ENCODE data around the gene TESK2. TPM values are rescaled to one million over a fixed set of nuclear protein-coding genes. Genes with fewer than 3 reads are reported as not detected.

Gene TESK2
- total RNA-seq, 1 experiment from 2014 or later: 5.0 TPM

- TF ChIP-seq CBX3 (IDR thresholded peaks at IDR 0.05; ENCODE audit: low read depth) (no peak), SIN3A (IDR thresholded peaks at IDR 0.05; ENCODE audit: low read depth) (no peak), EZH2phosphoT487 (IDR thresholded peaks at IDR 0.05; ENCODE audit: borderline replicate concordance) (no peak), ELF1 (IDR thresholded peaks at IDR 0.05; ENCODE audit: borderline replicate concordance, low read depth) (no peak), SP1 (IDR thresholded peaks at IDR 0.05; ENCODE audit: low read depth) (no peak), YY1 (IDR thresholded peaks at IDR 0.05; ENCODE audit: extremely low read depth, insufficient replicate concordance, low read depth, low read length) (no peak), CEBPB (IDR thresholded peaks at IDR 0.05; ENCODE audit: low read depth) (no peak), JUND (IDR thresholded peaks at IDR 0.05) (no peak), FOSL1 (IDR thresholded peaks at IDR 0.05; ENCODE audit: low read depth) (no peak), ZNF274 (IDR thresholded peaks at IDR 0.05; ENCODE audit: low read depth, low read length) (no peak), EZH2 (IDR thresholded peaks at IDR 0.05) (no peak), TCF7L2 (IDR thresholded peaks at IDR 0.05; ENCODE audit: borderline replicate concordance, extremely low read depth, insufficient read depth, insufficient read length) (no peak), RAD21 (IDR thresholded peaks at IDR 0.05; ENCODE audit: low read depth) (no peak)
- TF ChIP-seq, protein P1, sequence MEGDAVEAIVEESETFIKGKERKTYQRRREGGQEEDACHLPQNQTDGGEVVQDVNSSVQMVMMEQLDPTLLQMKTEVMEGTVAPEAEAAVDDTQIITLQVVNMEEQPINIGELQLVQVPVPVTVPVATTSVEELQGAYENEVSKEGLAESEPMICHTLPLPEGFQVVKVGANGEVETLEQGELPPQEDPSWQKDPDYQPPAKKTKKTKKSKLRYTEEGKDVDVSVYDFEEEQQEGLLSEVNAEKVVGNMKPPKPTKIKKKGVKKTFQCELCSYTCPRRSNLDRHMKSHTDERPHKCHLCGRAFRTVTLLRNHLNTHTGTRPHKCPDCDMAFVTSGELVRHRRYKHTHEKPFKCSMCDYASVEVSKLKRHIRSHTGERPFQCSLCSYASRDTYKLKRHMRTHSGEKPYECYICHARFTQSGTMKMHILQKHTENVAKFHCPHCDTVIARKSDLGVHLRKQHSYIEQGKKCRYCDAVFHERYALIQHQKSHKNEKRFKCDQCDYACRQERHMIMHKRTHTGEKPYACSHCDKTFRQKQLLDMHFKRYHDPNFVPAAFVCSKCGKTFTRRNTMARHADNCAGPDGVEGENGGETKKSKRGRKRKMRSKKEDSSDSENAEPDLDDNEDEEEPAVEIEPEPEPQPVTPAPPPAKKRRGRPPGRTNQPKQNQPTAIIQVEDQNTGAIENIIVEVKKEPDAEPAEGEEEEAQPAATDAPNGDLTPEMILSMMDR (IDR thresholded peaks at IDR 0.05 in 2 of 3, conservative IDR thresholded peaks at IDR 0.05 in 1 of 3; ENCODE audit: borderline replicate concordance in 1 of 3, insufficient read depth in 1 of 3, low read depth in 2 of 3, low read length in 2 of 3): no peak
- TF ChIP-seq, protein P2, sequence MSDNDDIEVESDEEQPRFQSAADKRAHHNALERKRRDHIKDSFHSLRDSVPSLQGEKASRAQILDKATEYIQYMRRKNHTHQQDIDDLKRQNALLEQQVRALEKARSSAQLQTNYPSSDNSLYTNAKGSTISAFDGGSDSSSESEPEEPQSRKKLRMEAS (IDR thresholded peaks at IDR 0.05): no peak
- TF ChIP-seq, protein P3, sequence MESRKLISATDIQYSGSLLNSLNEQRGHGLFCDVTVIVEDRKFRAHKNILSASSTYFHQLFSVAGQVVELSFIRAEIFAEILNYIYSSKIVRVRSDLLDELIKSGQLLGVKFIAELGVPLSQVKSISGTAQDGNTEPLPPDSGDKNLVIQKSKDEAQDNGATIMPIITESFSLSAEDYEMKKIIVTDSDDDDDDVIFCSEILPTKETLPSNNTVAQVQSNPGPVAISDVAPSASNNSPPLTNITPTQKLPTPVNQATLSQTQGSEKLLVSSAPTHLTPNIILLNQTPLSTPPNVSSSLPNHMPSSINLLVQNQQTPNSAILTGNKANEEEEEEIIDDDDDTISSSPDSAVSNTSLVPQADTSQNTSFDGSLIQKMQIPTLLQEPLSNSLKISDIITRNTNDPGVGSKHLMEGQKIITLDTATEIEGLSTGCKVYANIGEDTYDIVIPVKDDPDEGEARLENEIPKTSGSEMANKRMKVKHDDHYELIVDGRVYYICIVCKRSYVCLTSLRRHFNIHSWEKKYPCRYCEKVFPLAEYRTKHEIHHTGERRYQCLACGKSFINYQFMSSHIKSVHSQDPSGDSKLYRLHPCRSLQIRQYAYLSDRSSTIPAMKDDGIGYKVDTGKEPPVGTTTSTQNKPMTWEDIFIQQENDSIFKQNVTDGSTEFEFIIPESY (IDR thresholded peaks at IDR 0.05; ENCODE audit: extremely low read depth, insufficient replicate concordance, low read length): no peak
- TF ChIP-seq, protein P4, sequence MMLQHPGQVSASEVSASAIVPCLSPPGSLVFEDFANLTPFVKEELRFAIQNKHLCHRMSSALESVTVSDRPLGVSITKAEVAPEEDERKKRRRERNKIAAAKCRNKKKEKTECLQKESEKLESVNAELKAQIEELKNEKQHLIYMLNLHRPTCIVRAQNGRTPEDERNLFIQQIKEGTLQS (IDR thresholded peaks at IDR 0.05): no peak
- TF ChIP-seq, protein P5, sequence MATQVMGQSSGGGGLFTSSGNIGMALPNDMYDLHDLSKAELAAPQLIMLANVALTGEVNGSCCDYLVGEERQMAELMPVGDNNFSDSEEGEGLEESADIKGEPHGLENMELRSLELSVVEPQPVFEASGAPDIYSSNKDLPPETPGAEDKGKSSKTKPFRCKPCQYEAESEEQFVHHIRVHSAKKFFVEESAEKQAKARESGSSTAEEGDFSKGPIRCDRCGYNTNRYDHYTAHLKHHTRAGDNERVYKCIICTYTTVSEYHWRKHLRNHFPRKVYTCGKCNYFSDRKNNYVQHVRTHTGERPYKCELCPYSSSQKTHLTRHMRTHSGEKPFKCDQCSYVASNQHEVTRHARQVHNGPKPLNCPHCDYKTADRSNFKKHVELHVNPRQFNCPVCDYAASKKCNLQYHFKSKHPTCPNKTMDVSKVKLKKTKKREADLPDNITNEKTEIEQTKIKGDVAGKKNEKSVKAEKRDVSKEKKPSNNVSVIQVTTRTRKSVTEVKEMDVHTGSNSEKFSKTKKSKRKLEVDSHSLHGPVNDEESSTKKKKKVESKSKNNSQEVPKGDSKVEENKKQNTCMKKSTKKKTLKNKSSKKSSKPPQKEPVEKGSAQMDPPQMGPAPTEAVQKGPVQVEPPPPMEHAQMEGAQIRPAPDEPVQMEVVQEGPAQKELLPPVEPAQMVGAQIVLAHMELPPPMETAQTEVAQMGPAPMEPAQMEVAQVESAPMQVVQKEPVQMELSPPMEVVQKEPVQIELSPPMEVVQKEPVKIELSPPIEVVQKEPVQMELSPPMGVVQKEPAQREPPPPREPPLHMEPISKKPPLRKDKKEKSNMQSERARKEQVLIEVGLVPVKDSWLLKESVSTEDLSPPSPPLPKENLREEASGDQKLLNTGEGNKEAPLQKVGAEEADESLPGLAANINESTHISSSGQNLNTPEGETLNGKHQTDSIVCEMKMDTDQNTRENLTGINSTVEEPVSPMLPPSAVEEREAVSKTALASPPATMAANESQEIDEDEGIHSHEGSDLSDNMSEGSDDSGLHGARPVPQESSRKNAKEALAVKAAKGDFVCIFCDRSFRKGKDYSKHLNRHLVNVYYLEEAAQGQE (IDR thresholded peaks at IDR 0.05; ENCODE audit: low read depth): no peak
- Histone ChIP-seq H3K36me3 (ENCODE audit: control insufficient read depth in 1 of 2, insufficient read depth in 2 of 2, low read length in 2 of 2) (no peaks in the 10 kb centered on the region), H3K27me3 (ENCODE audit: insufficient read depth, low read length) (no peaks in the 10 kb centered on the region), H3K27ac (ENCODE audit: low read depth, low read length) (no peak overlapping the region), H3K4me1 (ENCODE audit: control insufficient read depth in 1 of 2, insufficient read depth in 2 of 2, low read length in 2 of 2) (no peaks in the 10 kb centered on the region), H3K9ac (ENCODE audit: low read length) (no peak overlapping the region), H3K4me2 (ENCODE audit: low read length) (no peak overlapping the region), H3K4me3 (replicated peaks in 1 of 2; ENCODE audit: low read depth in 1 of 2, low read length in 2 of 2) (no peak overlapping the region), H4K20me1 (ENCODE audit: insufficient read depth) (no peaks in the 10 kb centered on the region), H3K79me2 (ENCODE audit: insufficient read depth, low read length) (no peaks in the 10 kb centered on the region), H2AFZ (ENCODE audit: low read depth, low read length, poor library complexity, severe bottlenecking) (no peak overlapping the region), H3K9me3 (ENCODE audit: control insufficient read depth in 1 of 2, insufficient read depth in 1 of 2, low read depth in 1 of 2, low read length in 2 of 2) (no peaks in the 10 kb centered on the region), H3K9me2 (ENCODE audit: insufficient read depth) (no peaks in the 10 kb centered on the region)
- DNase-seq (ENCODE audit: low read depth, low spot score) (no peak), ATAC-seq (no peak)
- BruUV-seq (replicated peaks): no TSS peak
- ChIA-PET RAD21 (ENCODE audit: low non-redundant PET in 1 of 2, low total read pairs in 2 of 2, uncharacterized antibody in 2 of 2, unreplicated experiment in 2 of 2) (no interaction called here), CTCF (no interaction called here), POLR2A (no interaction called here)
- intact Hi-C loops (cut with micrococcal nuclease): no loop called here
Measured at GRCh38 chr1:45317166-45317565, 173.8 kb downstream of the TESK2 start.
